ENCODE data around the gene EIF4B. TPM values are rescaled to one million over a fixed set of nuclear protein-coding genes. Genes with fewer than 3 reads are reported as not detected.

EIF4B gene
- polyA plus RNA-seq, 4 donors = 470 to 530 (median 505) TPM

Other genes with a start within 250 kb of the EIF4B start
- not detected for gene KRT76, start 229.1 kb upstream of the EIF4B start, polyA plus RNA-seq (ENCODE audit: insufficient read length in 4 of 4)
- gene KRT3, start 210.3 kb upstream of the EIF4B start, polyA plus RNA-seq (ENCODE audit: insufficient read length in 4 of 4) = not detected
- gene KRT4, start 192.3 kb upstream of the EIF4B start, polyA plus RNA-seq (ENCODE audit: insufficient read length in 4 of 4) = 1 to 10 TPM in 1 of 4 donors, under 1 TPM in 3; 0.17 to 2.7 (median 0.65) TPM
- gene KRT79, start 172.1 kb upstream of the EIF4B start, polyA plus RNA-seq (ENCODE audit: insufficient read length in 4 of 4) = under 1 TPM in 1 of 4 donors, not detected in 3; 0.09 TPM
- gene KRT78, start 157.5 kb upstream of the EIF4B start, polyA plus RNA-seq (ENCODE audit: insufficient read length in 4 of 4) = not detected
- 100 to 1,000 TPM in 3 of 4 donors, 1 to 10 TPM in 1; 6.0 to 285 (median 246) TPM for gene KRT8, start 101.4 kb upstream of the EIF4B start, polyA plus RNA-seq (ENCODE audit: insufficient read length in 4 of 4)
- gene KRT18, start 57.3 kb upstream of the EIF4B start, polyA plus RNA-seq (ENCODE audit: insufficient read length in 4 of 4) = 100 to 1,000 TPM in 3 of 4 donors, 1 to 10 TPM in 1; 9.7 to 215 (median 179) TPM
- gene TNS2, start 43.6 kb downstream of the EIF4B start, polyA plus RNA-seq (ENCODE audit: insufficient read length in 4 of 4) = 100 to 1,000 TPM in 3 of 4 donors, 10 to 100 TPM in 1; 90.5 to 142 (median 127) TPM
- 10 to 100 TPM; 17.2 to 28.6 (median 19.0) TPM for gene SPRYD3, start 72.9 kb downstream of the EIF4B start, polyA plus RNA-seq (ENCODE audit: insufficient read length in 4 of 4)
- 100 to 1,000 TPM in 1 of 4 donors, 10 to 100 TPM in 3; 14.0 to 241 (median 19.8) TPM for gene IGFBP6, start 91.2 kb downstream of the EIF4B start, polyA plus RNA-seq (ENCODE audit: insufficient read length in 4 of 4)
- 1 to 10 TPM in 2 of 4 donors, under 1 TPM in 2; 0.72 to 1.3 (median 1.1) TPM for gene SOAT2, start 97.0 kb downstream of the EIF4B start, polyA plus RNA-seq (ENCODE audit: insufficient read length in 4 of 4)
- 10 to 100 TPM; 53.2 to 76.4 (median 67.8) TPM for gene ZNF740, start 174.3 kb downstream of the EIF4B start, polyA plus RNA-seq (ENCODE audit: insufficient read length in 4 of 4)
- 100 to 1,000 TPM in 1 of 4 donors, 10 to 100 TPM in 3; 32.9 to 117 (median 70.5) TPM for gene CSAD, start 174.5 kb downstream of the EIF4B start, polyA plus RNA-seq (ENCODE audit: insufficient read length in 4 of 4)
- 1 to 10 TPM in 2 of 4 donors, under 1 TPM in 2; 0.86 to 2.4 (median 1.1) TPM for gene ITGB7, start 200.8 kb downstream of the EIF4B start, polyA plus RNA-seq (ENCODE audit: insufficient read length in 4 of 4)
- 10 to 100 TPM; 32.3 to 73.8 (median 38.9) TPM for gene RARG, start 225.8 kb downstream of the EIF4B start, polyA plus RNA-seq (ENCODE audit: insufficient read length in 4 of 4)